HCT116 (cell line): Measurements from ENCODE around the gene TUB. TPM values are rescaled to one million over a fixed set of nuclear protein-coding genes. Genes with fewer than 3 reads are reported as not detected.

Source experiments
- ATAC-seq: fragments of 200-7000 bp; cut with Tn5 transposase; 2 replicates; pipeline ENCODE4 v1.9.1; 2020; ENCODE audit warnings: mild to moderate bottlenecking, moderate library complexity
- BruUV-seq: library from RNA; stranded (reverse); fragments of 400-500 nt; replicated peaks from 2 replicates; lab custom pipeline; 2021; lab: Mats Ljungman, UMichigan
- CTCF ChIA-PET: fragments of 300-600 bp; sonication (Branson Sonifier 250); formaldehyde crosslinking; loops from one replicate; lab custom pipeline; 2021; ENCODE audit warnings: antibody characterized with exemption; lab: Charles Lee
- POLR2A ChIA-PET: fragments of 300-600, 350-600 bp; sonication (Branson Sonifier 250); formaldehyde crosslinking; loops from one replicate; lab custom pipeline; 2021; ENCODE audit warnings: antibody characterized with exemption; lab: Charles Lee
- RAD21 ChIA-PET, 2 experiments: fragments of 300-600 bp; sonication (Branson Sonifier 250); formaldehyde crosslinking; loops; one replicate each; lab custom pipeline; 2023; ENCODE audit warnings: low total read pairs in 2 of 2; ENCODE audit not compliant: uncharacterized antibody in 2 of 2, unreplicated experiment in 2 of 2, low non-redundant PET in 1 of 2; lab: Charles Lee
- DNase-seq: peaks from one replicate; pipeline ENCODE4 v3.0.0-alpha.2; 2010; ENCODE audit warnings: low read depth, low spot score
- H2AFZ ChIP-seq: fragments of 200-600 bp; shearing (Covaris generic), sonication (generic); 2 replicates; pipeline ENCODE4 v1.6.1; 2017; ENCODE audit warnings: low read depth, mixed run types, mixed read lengths, antibody characterized with exemption, low read length; ENCODE audit not compliant: poor library complexity, severe bottlenecking
- H3K27ac ChIP-seq: 2 replicates; pipeline ENCODE4 v1.5.1; 2012; ENCODE audit warnings: low read depth, low read length
- H3K27me3 ChIP-seq: fragments of 200-600 bp; sonication (generic); 2 replicates; pipeline ENCODE4 v1.6.1; 2016; ENCODE audit warnings: mixed run types, low read length, mixed read lengths; ENCODE audit not compliant: insufficient read depth
- H3K36me3 ChIP-seq, 2 experiments: fragments of 200-500 bp in 1 of 2; fragments of 200-600 bp in 1 of 2; sonication (Bioruptor generic) in 1 of 2; sonication (generic) in 1 of 2; 2 replicates each; pipeline versions ENCODE4 v1.5.1 to v1.6.1; 2014 to 2016; ENCODE audit warnings: low read length in 2 of 2, inconsistent platforms in 1 of 2, mixed read lengths in 1 of 2, mixed run types in 1 of 2; ENCODE audit not compliant: insufficient read depth in 2 of 2, control insufficient read depth in 1 of 2
- H3K4me1 ChIP-seq, 2 experiments: fragments of 200-600 bp in 1 of 2; sonication (generic) in 1 of 2; 2 replicates each; pipeline versions ENCODE4 v1.5.1 to v1.6.1; 2012 to 2017; ENCODE audit warnings: low read length in 2 of 2, inconsistent platforms in 1 of 2, mild to moderate bottlenecking in 1 of 2, mixed read lengths in 1 of 2, mixed run types in 1 of 2, moderate library complexity in 1 of 2; ENCODE audit not compliant: insufficient read depth in 2 of 2, control insufficient read depth in 1 of 2
- H3K4me2 ChIP-seq: fragments of 200-600 bp; sonication (generic); 2 replicates; pipeline ENCODE4 v1.6.1; 2017; ENCODE audit warnings: mixed run types, low read length, mixed read lengths
- H3K4me3 ChIP-seq, 2 experiments: fragments of 200-600 bp in 1 of 2; sonication (generic) in 1 of 2; replicated peaks in 1 of 2; 2 replicates each; pipeline ENCODE4 v1.5.1; 2011 to 2016; ENCODE audit warnings: low read length in 2 of 2, control low read depth in 1 of 2, low read depth in 1 of 2, mild to moderate bottlenecking in 1 of 2, mixed read lengths in 1 of 2, mixed run types in 1 of 2
- H3K79me2 ChIP-seq: fragments of 200-600 bp; sonication (generic); 2 replicates; pipeline ENCODE4 v1.6.1; 2017; ENCODE audit warnings: mild to moderate bottlenecking, mixed run types, low read length, moderate library complexity, mixed read lengths; ENCODE audit not compliant: insufficient read depth
- H3K9ac ChIP-seq: fragments of 200-600 bp; sonication (generic); 2 replicates; pipeline ENCODE4 v1.6.1; 2016; ENCODE audit warnings: low read length, mixed read lengths
- H3K9me2 ChIP-seq: fragments of 200-600 bp; sonication (generic), shearing (Covaris generic); 2 replicates; pipeline ENCODE4 v1.6.1; 2017; ENCODE audit warnings: mixed run types, mild to moderate bottlenecking, moderate library complexity; ENCODE audit not compliant: insufficient read depth
- H3K9me3 ChIP-seq, 2 experiments: fragments of 200-500 bp in 1 of 2; fragments of 200-600 bp in 1 of 2; sonication (Bioruptor generic) in 1 of 2; sonication (generic) in 1 of 2; 2 replicates each; pipeline ENCODE4 v1.6.1; 2014 to 2017; ENCODE audit warnings: low read length in 2 of 2, mixed read lengths in 2 of 2, inconsistent platforms in 1 of 2, low read depth in 1 of 2, mild to moderate bottlenecking in 1 of 2, mixed run types in 1 of 2, moderate library complexity in 1 of 2; ENCODE audit not compliant: control insufficient read depth in 1 of 2, insufficient read depth in 1 of 2
- H4K20me1 ChIP-seq: fragments of 200-600 bp; sonication (generic), shearing (Covaris generic); 2 replicates; pipeline ENCODE4 v1.6.1; 2017; ENCODE audit warnings: mixed run types, mild to moderate bottlenecking, moderate library complexity; ENCODE audit not compliant: insufficient read depth
- CBX3 ChIP-seq: IDR thresholded peaks from 2 replicates; pipeline ENCODE4 v1.6.1; 2012; ENCODE audit warnings: low read depth
- EGR1 ChIP-seq: IDR thresholded peaks from 2 replicates; pipeline ENCODE4 v1.6.1; 2012; ENCODE audit warnings: low read depth
- EZH2phosphoT487 ChIP-seq: fragments of 200-600 bp; IDR thresholded peaks from 2 replicates; pipeline ENCODE4 v1.6.1; 2018; ENCODE audit warnings: antibody characterized with exemption, borderline replicate concordance
- FOSL1 ChIP-seq: IDR thresholded peaks from 2 replicates; pipeline ENCODE4 v1.6.1; 2012; ENCODE audit warnings: low read depth
- JUND ChIP-seq: IDR thresholded peaks from 2 replicates; pipeline ENCODE4 v1.6.1; 2012
- SIN3A ChIP-seq: IDR thresholded peaks from 2 replicates; pipeline ENCODE4 v1.6.1; 2012; ENCODE audit warnings: low read depth
- SRF ChIP-seq: IDR thresholded peaks from 2 replicates; pipeline ENCODE4 v1.6.1; 2012; ENCODE audit warnings: low read depth
- YY1 ChIP-seq: IDR thresholded peaks from 2 replicates; pipeline ENCODE4 v1.6.1; 2011; ENCODE audit warnings: low read length, low read depth, moderate library complexity, mild to moderate bottlenecking; ENCODE audit not compliant: insufficient replicate concordance; ENCODE audit errors: extremely low read depth
- ZFX ChIP-seq: fragments of 450-650 bp; IDR thresholded peaks from 2 replicates; pipeline ENCODE4 v1.6.1; 2017
- intact Hi-C: fragments of 100-400 bp; cut with micrococcal nuclease; formaldehyde crosslinking; loops from 2 replicates; pipeline ENCODE4 v1.10.0; 2022
- total RNA-seq: library from RNA; stranded (reverse); gene quantifications from one replicate; pipeline ENCODE4 v1.2.1, GENCODE V29; 2021; ENCODE audit not compliant: unreplicated experiment
- TF ChIP-seq, protein P1 (sequence below), 3 experiments: fragments of 200-600 bp in 1 of 3; sonication (generic) in 1 of 3; IDR thresholded peaks in 2 of 3; conservative IDR thresholded peaks in 1 of 3; 2 replicates each; pipeline ENCODE4 v1.5.1; 2012 to 2017; ENCODE audit warnings: low read depth in 2 of 3, low read length in 2 of 3, antibody characterized with exemption in 1 of 3, borderline replicate concordance in 1 of 3, control low read depth in 1 of 3, mild to moderate bottlenecking in 1 of 3, mixed read lengths in 1 of 3, mixed run types in 1 of 3, moderate library complexity in 1 of 3; ENCODE audit not compliant: insufficient read depth in 1 of 3
- TF ChIP-seq, protein P2 (sequence below): IDR thresholded peaks from 2 replicates; pipeline ENCODE4 v1.6.1; 2012
- TF ChIP-seq, protein P3 (sequence below): IDR thresholded peaks from 2 replicates; pipeline ENCODE4 v1.6.1; 2011; ENCODE audit warnings: mild to moderate bottlenecking, low read length, moderate library complexity; ENCODE audit not compliant: insufficient replicate concordance; ENCODE audit errors: extremely low read depth
- TF ChIP-seq, protein P4 (sequence below): IDR thresholded peaks from 2 replicates; pipeline ENCODE4 v1.6.1; 2012; ENCODE audit warnings: low read depth

The TUB gene
- total RNA-seq, 1 experiment from 2014 or later, result 0.02 TPM

DNA sequence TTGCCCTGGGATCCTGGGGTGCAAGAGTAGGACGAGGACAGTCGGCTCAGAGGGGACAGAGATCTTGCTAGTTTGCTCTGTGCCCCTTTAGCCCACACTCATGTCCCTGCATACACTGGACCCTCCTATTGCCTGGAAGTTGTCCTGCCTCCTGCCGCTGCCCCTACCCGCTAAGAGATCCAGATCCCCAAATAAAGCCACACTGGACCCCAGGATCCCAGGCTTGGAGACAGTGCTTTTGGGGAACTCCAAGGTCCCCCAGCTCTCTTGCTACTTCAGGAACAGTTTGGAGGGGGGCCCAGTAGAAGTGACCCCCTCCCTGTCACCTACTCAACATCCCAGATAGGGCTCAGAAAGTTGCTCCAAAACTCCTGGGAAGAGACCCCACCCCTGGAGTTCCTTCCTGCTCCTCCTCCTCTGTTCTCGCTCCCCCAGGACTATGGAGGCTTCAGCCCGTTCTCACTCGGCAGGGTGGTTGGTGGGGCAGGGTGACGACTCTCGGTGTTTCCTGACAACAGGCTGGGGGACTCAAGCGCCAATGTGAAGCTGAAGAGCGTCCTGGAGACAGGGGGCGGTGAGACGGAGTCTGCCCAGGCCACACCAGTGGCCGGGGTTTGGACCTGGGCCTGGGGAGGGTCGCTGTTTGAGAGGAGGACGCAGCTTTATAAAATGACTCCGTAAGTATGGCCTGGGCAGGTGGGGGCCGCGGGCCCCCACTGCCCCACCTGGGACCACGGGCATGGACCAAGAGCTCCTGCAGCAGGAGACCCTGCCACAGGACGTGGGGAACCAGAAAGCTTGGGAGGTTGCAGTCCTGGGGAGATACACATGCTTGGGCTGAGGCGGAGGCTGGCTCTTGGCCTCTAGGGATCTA is 19.2 kb upstream of the TUB start:
- DNase-seq (no peak), ATAC-seq (no peak)
- TF ChIP-seq SIN3A (no peak), EZH2phosphoT487 (no peak), CBX3 (no peak), SRF (no peak), YY1 (no peak), ZFX (no peak), JUND (no peak), EGR1 (no peak), FOSL1 (no peak)
- TF ChIP-seq, protein P1, sequence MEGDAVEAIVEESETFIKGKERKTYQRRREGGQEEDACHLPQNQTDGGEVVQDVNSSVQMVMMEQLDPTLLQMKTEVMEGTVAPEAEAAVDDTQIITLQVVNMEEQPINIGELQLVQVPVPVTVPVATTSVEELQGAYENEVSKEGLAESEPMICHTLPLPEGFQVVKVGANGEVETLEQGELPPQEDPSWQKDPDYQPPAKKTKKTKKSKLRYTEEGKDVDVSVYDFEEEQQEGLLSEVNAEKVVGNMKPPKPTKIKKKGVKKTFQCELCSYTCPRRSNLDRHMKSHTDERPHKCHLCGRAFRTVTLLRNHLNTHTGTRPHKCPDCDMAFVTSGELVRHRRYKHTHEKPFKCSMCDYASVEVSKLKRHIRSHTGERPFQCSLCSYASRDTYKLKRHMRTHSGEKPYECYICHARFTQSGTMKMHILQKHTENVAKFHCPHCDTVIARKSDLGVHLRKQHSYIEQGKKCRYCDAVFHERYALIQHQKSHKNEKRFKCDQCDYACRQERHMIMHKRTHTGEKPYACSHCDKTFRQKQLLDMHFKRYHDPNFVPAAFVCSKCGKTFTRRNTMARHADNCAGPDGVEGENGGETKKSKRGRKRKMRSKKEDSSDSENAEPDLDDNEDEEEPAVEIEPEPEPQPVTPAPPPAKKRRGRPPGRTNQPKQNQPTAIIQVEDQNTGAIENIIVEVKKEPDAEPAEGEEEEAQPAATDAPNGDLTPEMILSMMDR (IDR thresholded peaks at IDR 0.05 in 2 of 3, conservative IDR thresholded peaks at IDR 0.05 in 1 of 3; ENCODE audit: borderline replicate concordance in 1 of 3, insufficient read depth in 1 of 3, low read depth in 2 of 3, low read length in 2 of 3), result no peak
- TF ChIP-seq, protein P2, sequence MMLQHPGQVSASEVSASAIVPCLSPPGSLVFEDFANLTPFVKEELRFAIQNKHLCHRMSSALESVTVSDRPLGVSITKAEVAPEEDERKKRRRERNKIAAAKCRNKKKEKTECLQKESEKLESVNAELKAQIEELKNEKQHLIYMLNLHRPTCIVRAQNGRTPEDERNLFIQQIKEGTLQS, result no peak
- TF ChIP-seq, protein P3, sequence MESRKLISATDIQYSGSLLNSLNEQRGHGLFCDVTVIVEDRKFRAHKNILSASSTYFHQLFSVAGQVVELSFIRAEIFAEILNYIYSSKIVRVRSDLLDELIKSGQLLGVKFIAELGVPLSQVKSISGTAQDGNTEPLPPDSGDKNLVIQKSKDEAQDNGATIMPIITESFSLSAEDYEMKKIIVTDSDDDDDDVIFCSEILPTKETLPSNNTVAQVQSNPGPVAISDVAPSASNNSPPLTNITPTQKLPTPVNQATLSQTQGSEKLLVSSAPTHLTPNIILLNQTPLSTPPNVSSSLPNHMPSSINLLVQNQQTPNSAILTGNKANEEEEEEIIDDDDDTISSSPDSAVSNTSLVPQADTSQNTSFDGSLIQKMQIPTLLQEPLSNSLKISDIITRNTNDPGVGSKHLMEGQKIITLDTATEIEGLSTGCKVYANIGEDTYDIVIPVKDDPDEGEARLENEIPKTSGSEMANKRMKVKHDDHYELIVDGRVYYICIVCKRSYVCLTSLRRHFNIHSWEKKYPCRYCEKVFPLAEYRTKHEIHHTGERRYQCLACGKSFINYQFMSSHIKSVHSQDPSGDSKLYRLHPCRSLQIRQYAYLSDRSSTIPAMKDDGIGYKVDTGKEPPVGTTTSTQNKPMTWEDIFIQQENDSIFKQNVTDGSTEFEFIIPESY, result no peak
- TF ChIP-seq, protein P4, sequence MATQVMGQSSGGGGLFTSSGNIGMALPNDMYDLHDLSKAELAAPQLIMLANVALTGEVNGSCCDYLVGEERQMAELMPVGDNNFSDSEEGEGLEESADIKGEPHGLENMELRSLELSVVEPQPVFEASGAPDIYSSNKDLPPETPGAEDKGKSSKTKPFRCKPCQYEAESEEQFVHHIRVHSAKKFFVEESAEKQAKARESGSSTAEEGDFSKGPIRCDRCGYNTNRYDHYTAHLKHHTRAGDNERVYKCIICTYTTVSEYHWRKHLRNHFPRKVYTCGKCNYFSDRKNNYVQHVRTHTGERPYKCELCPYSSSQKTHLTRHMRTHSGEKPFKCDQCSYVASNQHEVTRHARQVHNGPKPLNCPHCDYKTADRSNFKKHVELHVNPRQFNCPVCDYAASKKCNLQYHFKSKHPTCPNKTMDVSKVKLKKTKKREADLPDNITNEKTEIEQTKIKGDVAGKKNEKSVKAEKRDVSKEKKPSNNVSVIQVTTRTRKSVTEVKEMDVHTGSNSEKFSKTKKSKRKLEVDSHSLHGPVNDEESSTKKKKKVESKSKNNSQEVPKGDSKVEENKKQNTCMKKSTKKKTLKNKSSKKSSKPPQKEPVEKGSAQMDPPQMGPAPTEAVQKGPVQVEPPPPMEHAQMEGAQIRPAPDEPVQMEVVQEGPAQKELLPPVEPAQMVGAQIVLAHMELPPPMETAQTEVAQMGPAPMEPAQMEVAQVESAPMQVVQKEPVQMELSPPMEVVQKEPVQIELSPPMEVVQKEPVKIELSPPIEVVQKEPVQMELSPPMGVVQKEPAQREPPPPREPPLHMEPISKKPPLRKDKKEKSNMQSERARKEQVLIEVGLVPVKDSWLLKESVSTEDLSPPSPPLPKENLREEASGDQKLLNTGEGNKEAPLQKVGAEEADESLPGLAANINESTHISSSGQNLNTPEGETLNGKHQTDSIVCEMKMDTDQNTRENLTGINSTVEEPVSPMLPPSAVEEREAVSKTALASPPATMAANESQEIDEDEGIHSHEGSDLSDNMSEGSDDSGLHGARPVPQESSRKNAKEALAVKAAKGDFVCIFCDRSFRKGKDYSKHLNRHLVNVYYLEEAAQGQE, result no peak
- H2AFZ ChIP-seq, result no peak overlapping the region
- no peaks in the 10 kb centered on the region for H3K36me3 ChIP-seq
- H3K4me3 ChIP-seq, result no peak overlapping the region
- no TSS peak for BruUV-seq
- H3K9me2 ChIP-seq, result no peaks in the 10 kb centered on the region
- H3K4me1 ChIP-seq, result no peaks in the 10 kb centered on the region
- H3K79me2 ChIP-seq, result no peaks in the 10 kb centered on the region
- ChIA-PET RAD21 (no interaction called here), POLR2A (no interaction called here), CTCF (no interaction called here)
- H3K27me3 ChIP-seq, result no peaks in the 10 kb centered on the region
- intact Hi-C loops, result no loop called here
- no peaks in the 10 kb centered on the region for H3K9me3 ChIP-seq
- no peak overlapping the region for H3K4me2 ChIP-seq
- no peak overlapping the region for H3K27ac ChIP-seq
- H4K20me1 ChIP-seq, result no peaks in the 10 kb centered on the region
- no peak overlapping the region for H3K9ac ChIP-seq
